ENCODE data around the gene COL26A1.

GRCh38 chr7:101401390-101402080 is 38.9 kb downstream of the COL26A1 start:
- no peak for TF ChIP-seq CTCF (IDR thresholded peaks at IDR 0.05)
- TF ChIP-seq EP300 (IDR thresholded peaks at IDR 0.05), result no peak
- no peak for TF ChIP-seq POLR2A (IDR thresholded peaks at IDR 0.05)
- no peak for TF ChIP-seq POLR2AphosphoS5 (IDR thresholded peaks at IDR 0.05)
